GM21423 (cell line): ENCODE measurements around the gene ADGRD1.

ENCODE experiments used
- ATAC-seq: cut with Tn5 transposase; IDR thresholded peaks from one replicate; pipeline ENCODE4 v1.9.1; 2021; ENCODE audit warnings: mild to moderate bottlenecking, moderate library complexity; ENCODE audit not compliant: unreplicated experiment

Gene ADGRD1

GRCh38 chr12:131052063-131052781 is 98.5 kb downstream of the ADGRD1 start:
- no peak for ATAC-seq

GRCh38 chr12:131052929-131053328 is 99.2 kb downstream of the ADGRD1 start:
- ATAC-seq, result no peak

- no peak for ATAC-seq
Measured at GRCh38 chr12:131053567-131053966, 99.9 kb downstream of the ADGRD1 start.

- ATAC-seq, result no peak
Measured at GRCh38 chr12:131054345-131055092, 100.8 kb downstream of the ADGRD1 start.

GRCh38 chr12:131055093-131055465 is 101.4 kb downstream of the ADGRD1 start:
- no peak for ATAC-seq

GRCh38 chr12:131055596-131056233 is 102.0 kb downstream of the ADGRD1 start:
- no peak for ATAC-seq

GRCh38 chr12:131056626-131057025 is 102.9 kb downstream of the ADGRD1 start:
- ATAC-seq, result no peak

- ATAC-seq, result no peak
Measured at GRCh38 chr12:131057211-131057721, 103.6 kb downstream of the ADGRD1 start.

GRCh38 chr12:131057722-131058515 is 104.2 kb downstream of the ADGRD1 start:
- ATAC-seq, result no peak

- ATAC-seq, result no peak
Measured at GRCh38 chr12:131058700-131059099, 105.0 kb downstream of the ADGRD1 start.

GRCh38 chr12:131060011-131060703 is 106.5 kb downstream of the ADGRD1 start:
- ATAC-seq, result no peak

- ATAC-seq, result peak; percentile 48
Measured at GRCh38 chr12:131061041-131061806, 107.5 kb downstream of the ADGRD1 start.

GRCh38 chr12:131063413-131063812 is 109.7 kb downstream of the ADGRD1 start:
- no peak for ATAC-seq

- ATAC-seq, result no peak
Measured at GRCh38 chr12:131063960-131064359, 110.3 kb downstream of the ADGRD1 start.

- ATAC-seq, result no peak
Measured at GRCh38 chr12:131065279-131065678, 111.6 kb downstream of the ADGRD1 start.

- no peak for ATAC-seq
Measured at GRCh38 chr12:131065801-131066200, 112.1 kb downstream of the ADGRD1 start.

GRCh38 chr12:131066207-131066885 is 112.6 kb downstream of the ADGRD1 start:
- ATAC-seq, result no peak

GRCh38 chr12:131066886-131067490 is 113.3 kb downstream of the ADGRD1 start:
- no peak for ATAC-seq
